HepG2 (cell line): ENCODE measurements around the gene NCOA5. TPM values are rescaled to one million over a fixed set of nuclear protein-coding genes. Genes with fewer than 3 reads are reported as not detected.

ENCODE experiments used
- AGO1 ChIP-seq: fragments of 200-400 bp; formaldehyde crosslinking; IDR thresholded peaks from 2 replicates; pipeline ENCODE4 v1.6.1; 2017; ENCODE audit warnings: mild to moderate bottlenecking, low read depth, low read length, moderate library complexity; ENCODE audit not compliant: poor library complexity, severe bottlenecking
- CBFB ChIP-seq: sonication (generic); formaldehyde crosslinking; IDR thresholded peaks from 2 replicates; pipeline ENCODE4 v1.4.0; 2020; ENCODE audit warnings: missing genetic modification reagents
- HES4 ChIP-seq: sonication (generic); formaldehyde crosslinking; IDR thresholded peaks from 2 replicates; pipeline ENCODE4 v1.9.0; 2021; ENCODE audit warnings: mild to moderate bottlenecking, missing genetic modification reagents, borderline replicate concordance
- HNRNPL ChIP-seq: fragments of 200-400 bp; formaldehyde crosslinking; IDR thresholded peaks from 2 replicates; pipeline ENCODE4 v1.6.1; 2017; ENCODE audit warnings: mild to moderate bottlenecking, low read depth, low read length
- MTA3 ChIP-seq: sonication (generic); formaldehyde crosslinking; IDR thresholded peaks from 2 replicates; pipeline ENCODE4 v1.4.0; 2020; ENCODE audit warnings: missing genetic modification reagents
- MYC ChIP-seq: sonication (generic); formaldehyde crosslinking; IDR thresholded peaks from 2 replicates; pipeline ENCODE4 v1.9.0; 2021; ENCODE audit warnings: missing genetic modification reagents, borderline replicate concordance
- POLR2A ChIP-seq, 2 experiments: IDR thresholded peaks; 2 replicates each; pipeline ENCODE4 v1.6.1; 2011; ENCODE audit warnings: low read depth in 2 of 2, low read length in 2 of 2, mild to moderate bottlenecking in 1 of 2, moderate library complexity in 1 of 2; ENCODE audit not compliant: insufficient read depth in 1 of 2
- RAD21 ChIP-seq: fragments of 450-650 bp; formaldehyde crosslinking; IDR thresholded peaks from 2 replicates; pipeline ENCODE4 v1.5.0; 2020; ENCODE audit warnings: mild to moderate bottlenecking
- RBM39 ChIP-seq: fragments of 200-400 bp; formaldehyde crosslinking; IDR thresholded peaks from one replicate; pipeline ENCODE4 v1.6.1; 2018; ENCODE audit warnings: antibody characterized with exemption, mild to moderate bottlenecking, low read depth, low read length; ENCODE audit not compliant: poor library complexity, severe bottlenecking
- SP5 ChIP-seq: IDR thresholded peaks from 2 replicates; pipeline ENCODE4 v1.6.1; 2016; ENCODE audit warnings: low read depth, borderline replicate concordance
- XRCC5 ChIP-seq: fragments of 200-400 bp; formaldehyde crosslinking; optimal IDR thresholded peaks from 2 replicates; pipeline ENCODE3; 2017; ENCODE audit warnings: mild to moderate bottlenecking, low read length
- ZBTB8A ChIP-seq: sonication (generic); formaldehyde crosslinking; IDR thresholded peaks from 2 replicates; pipeline ENCODE4 v1.4.0; 2020; ENCODE audit warnings: mild to moderate bottlenecking, low read depth, missing genetic modification reagents, borderline replicate concordance
- ZC3H13 ChIP-seq: sonication (generic); formaldehyde crosslinking; IDR thresholded peaks from 2 replicates; pipeline ENCODE4 v1.8.1; 2023; ENCODE audit warnings: mild to moderate bottlenecking, missing genetic modification reagents, moderate library complexity
- ZIK1 ChIP-seq: sonication (generic); formaldehyde crosslinking; IDR thresholded peaks from 2 replicates; pipeline ENCODE4 v1.5.0; 2020; ENCODE audit warnings: mild to moderate bottlenecking, low read depth, missing genetic modification reagents, borderline replicate concordance
- ZNF350 ChIP-seq: sonication (generic); formaldehyde crosslinking; IDR thresholded peaks from 2 replicates; pipeline ENCODE4 v1.4.0; 2020; ENCODE audit warnings: mild to moderate bottlenecking, low read depth, missing genetic modification reagents, borderline replicate concordance
- ZNF720 ChIP-seq: sonication (generic); formaldehyde crosslinking; IDR thresholded peaks from 2 replicates; pipeline ENCODE4 v1.4.0; 2020; ENCODE audit warnings: missing genetic modification reagents
- ZSCAN21 ChIP-seq: sonication (generic); formaldehyde crosslinking; IDR thresholded peaks from 2 replicates; pipeline ENCODE4 v1.8.0; 2022; ENCODE audit warnings: mild to moderate bottlenecking, missing genetic modification reagents, moderate library complexity, borderline replicate concordance
- polyA plus RNA-seq, 8 experiments: library from polyadenylated mRNA; depleted of rRNA in 3 of 8; stranded (reverse) in 7 of 8; unstranded in 1 of 8; fragments of >200 nt; fragmentation: Illumina TruSeq in 4 of 8; extraction: Trizol in 4 of 8; gene quantifications; 2 replicates each; pipeline versions ENCODE4 v1.2.1 to v1.2.3, GENCODE V29; 2011 to 2016; ENCODE audit warnings: low read depth in 4 of 8, missing spikeins in 1 of 8, mixed read lengths in 1 of 8; ENCODE audit not compliant: insufficient read depth in 1 of 8
- total RNA-seq, 5 experiments: library from RNA; depleted of rRNA; stranded (reverse); fragments of >200 nt; fragmentation: Illumina TruSeq; extraction: Trizol; gene quantifications; 2 replicates each; pipeline ENCODE4 v1.2.3, GENCODE V29; 2016; ENCODE audit warnings: low read depth in 1 of 5
- TF ChIP-seq, protein P1 (sequence below): sonication (generic); formaldehyde crosslinking; conservative IDR thresholded peaks from 2 replicates; pipeline ENCODE4 v1.8.0; 2022; ENCODE audit warnings: missing genetic modification reagents
- TF ChIP-seq, protein P2 (sequence below): sonication (generic); formaldehyde crosslinking; IDR thresholded peaks from 2 replicates; pipeline ENCODE4 v1.8.1; 2023; ENCODE audit warnings: missing genetic modification reagents, inconsistent platforms, borderline replicate concordance
- TF ChIP-seq, protein P3 (sequence below): sonication (generic); formaldehyde crosslinking; IDR thresholded peaks from 2 replicates; pipeline ENCODE4 v1.4.0; 2020; ENCODE audit warnings: missing genetic modification reagents, borderline replicate concordance
- TF ChIP-seq, protein P4 (sequence below): IDR thresholded peaks from 2 replicates; pipeline ENCODE4 v1.6.1; 2016

NCOA5 gene
- total and polyA plus RNA-seq, 2 of the 13 experiments (the other 11 are each of a cell fraction or from before 2014, with no cell fraction given): 16.5 to 28.4 TPM

GRCh38 chr20:46128310-46129151, 38.8 kb upstream of the NCOA5 start (continued):
- TF ChIP-seq, protein P1, sequence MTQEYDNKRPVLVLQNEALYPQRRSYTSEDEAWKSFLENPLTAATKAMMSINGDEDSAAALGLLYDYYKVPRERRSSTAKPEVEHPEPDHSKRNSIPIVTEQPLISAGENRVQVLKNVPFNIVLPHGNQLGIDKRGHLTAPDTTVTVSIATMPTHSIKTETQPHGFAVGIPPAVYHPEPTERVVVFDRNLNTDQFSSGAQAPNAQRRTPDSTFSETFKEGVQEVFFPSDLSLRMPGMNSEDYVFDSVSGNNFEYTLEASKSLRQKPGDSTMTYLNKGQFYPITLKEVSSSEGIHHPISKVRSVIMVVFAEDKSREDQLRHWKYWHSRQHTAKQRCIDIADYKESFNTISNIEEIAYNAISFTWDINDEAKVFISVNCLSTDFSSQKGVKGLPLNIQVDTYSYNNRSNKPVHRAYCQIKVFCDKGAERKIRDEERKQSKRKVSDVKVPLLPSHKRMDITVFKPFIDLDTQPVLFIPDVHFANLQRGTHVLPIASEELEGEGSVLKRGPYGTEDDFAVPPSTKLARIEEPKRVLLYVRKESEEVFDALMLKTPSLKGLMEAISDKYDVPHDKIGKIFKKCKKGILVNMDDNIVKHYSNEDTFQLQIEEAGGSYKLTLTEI (CRISPR knock-in tag): no peak
- TF ChIP-seq RBM39: peak; percentile 47
- TF ChIP-seq POLR2A (IDR thresholded peaks at IDR 0.05; ENCODE audit: insufficient read depth in 1 of 2, low read depth in 2 of 2, low read length in 2 of 2): no peak
- TF ChIP-seq SP5: no peak
- peak; percentile 70 for TF ChIP-seq XRCC5
- no peak for TF ChIP-seq ZIK1 (CRISPR knock-in tag)
- 0 out of 2 replicates have a peak, but pooled peaks have one; percentile 30 for TF ChIP-seq MYC (CRISPR knock-in tag)
- TF ChIP-seq CBFB: no peak
- TF ChIP-seq ZNF720 (CRISPR knock-in tag): no peak
- TF ChIP-seq, protein P2, sequence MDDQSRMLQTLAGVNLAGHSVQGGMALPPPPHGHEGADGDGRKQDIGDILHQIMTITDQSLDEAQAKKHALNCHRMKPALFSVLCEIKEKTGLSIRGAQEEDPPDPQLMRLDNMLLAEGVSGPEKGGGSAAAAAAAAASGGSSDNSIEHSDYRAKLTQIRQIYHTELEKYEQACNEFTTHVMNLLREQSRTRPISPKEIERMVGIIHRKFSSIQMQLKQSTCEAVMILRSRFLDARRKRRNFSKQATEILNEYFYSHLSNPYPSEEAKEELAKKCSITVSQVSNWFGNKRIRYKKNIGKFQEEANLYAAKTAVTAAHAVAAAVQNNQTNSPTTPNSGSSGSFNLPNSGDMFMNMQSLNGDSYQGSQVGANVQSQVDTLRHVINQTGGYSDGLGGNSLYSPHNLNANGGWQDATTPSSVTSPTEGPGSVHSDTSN (CRISPR knock-in tag): no peak
- peak; percentile 42 for TF ChIP-seq AGO1
- TF ChIP-seq ZSCAN21: no peak
- no peak for TF ChIP-seq ZC3H13 (CRISPR knock-in tag)
- TF ChIP-seq MTA3 (CRISPR knock-in tag): no peak
- no peak for TF ChIP-seq ZBTB8A (CRISPR knock-in tag)
- TF ChIP-seq, protein P3, sequence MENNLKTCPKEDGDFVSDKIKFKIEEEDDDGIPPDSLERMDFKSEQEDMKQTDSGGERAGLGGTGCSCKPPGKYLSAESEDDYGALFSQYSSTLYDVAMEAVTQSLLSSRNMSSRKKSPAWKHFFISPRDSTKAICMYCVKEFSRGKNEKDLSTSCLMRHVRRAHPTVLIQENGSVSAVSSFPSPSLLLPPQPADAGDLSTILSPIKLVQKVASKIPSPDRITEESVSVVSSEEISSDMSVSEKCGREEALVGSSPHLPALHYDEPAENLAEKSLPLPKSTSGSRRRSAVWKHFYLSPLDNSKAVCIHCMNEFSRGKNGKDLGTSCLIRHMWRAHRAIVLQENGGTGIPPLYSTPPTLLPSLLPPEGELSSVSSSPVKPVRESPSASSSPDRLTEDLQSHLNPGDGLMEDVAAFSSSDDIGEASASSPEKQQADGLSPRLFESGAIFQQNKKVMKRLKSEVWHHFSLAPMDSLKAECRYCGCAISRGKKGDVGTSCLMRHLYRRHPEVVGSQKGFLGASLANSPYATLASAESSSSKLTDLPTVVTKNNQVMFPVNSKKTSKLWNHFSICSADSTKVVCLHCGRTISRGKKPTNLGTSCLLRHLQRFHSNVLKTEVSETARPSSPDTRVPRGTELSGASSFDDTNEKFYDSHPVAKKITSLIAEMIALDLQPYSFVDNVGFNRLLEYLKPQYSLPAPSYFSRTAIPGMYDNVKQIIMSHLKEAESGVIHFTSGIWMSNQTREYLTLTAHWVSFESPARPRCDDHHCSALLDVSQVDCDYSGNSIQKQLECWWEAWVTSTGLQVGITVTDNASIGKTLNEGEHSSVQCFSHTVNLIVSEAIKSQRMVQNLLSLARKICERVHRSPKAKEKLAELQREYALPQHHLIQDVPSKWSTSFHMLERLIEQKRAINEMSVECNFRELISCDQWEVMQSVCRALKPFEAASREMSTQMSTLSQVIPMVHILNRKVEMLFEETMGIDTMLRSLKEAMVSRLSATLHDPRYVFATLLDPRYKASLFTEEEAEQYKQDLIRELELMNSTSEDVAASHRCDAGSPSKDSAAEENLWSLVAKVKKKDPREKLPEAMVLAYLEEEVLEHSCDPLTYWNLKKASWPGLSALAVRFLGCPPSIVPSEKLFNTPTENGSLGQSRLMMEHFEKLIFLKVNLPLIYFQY (CRISPR knock-in tag): no peak
- TF ChIP-seq HNRNPL: no peak
- 0 out of 2 replicates have a peak, but pooled peaks have one; percentile 25 for TF ChIP-seq RAD21 (CRISPR knock-in tag)
- TF ChIP-seq, protein P4, sequence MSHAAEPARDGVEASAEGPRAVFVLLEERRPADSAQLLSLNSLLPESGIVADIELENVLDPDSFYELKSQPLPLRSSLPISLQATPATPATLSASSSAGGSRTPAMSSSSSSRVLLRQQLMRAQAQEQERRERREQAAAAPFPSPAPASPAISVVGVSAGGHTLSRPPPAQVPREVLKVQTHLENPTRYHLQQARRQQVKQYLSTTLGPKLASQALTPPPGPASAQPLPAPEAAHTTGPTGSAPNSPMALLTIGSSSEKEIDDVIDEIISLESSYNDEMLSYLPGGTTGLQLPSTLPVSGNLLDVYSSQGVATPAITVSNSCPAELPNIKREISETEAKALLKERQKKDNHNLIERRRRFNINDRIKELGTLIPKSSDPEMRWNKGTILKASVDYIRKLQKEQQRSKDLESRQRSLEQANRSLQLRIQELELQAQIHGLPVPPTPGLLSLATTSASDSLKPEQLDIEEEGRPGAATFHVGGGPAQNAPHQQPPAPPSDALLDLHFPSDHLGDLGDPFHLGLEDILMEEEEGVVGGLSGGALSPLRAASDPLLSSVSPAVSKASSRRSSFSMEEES (CRISPR knock-in tag): no peak
- no peak for TF ChIP-seq HES4
- TF ChIP-seq ZNF350 (CRISPR knock-in tag): no peak
